Activated CD8-positive, alpha-beta memory T cell treated with anti-CD3 and anti-CD28 coated beads, Interleukin-2, amount 50 U/mL, for 24 hours (primary cell): ENCODE measurements around the gene ACSM5.
A peak's percentile ranks its signal among the peaks of the same experiment; 100 is the strongest.

Experiments
- DNase-seq: peaks from one replicate; pipeline ENCODE4 v3.0.0-alpha.2; 2020; ENCODE audit errors: extremely low read depth

ACSM5 gene

GRCh38 chr16:20409398-20410120, at the start of gene ACSM5:
Gene ACSM5 (plus strand): TSS chr16:20409534. CDS start chr16:20411485, 1,951 bp downstream.
- DNase-seq, result no peak

- no peak for DNase-seq
These were observed 49.3 kb upstream of the ACSM5 start for GRCh38 chr16:20359997-20360396.

- no peak for DNase-seq
These were observed 46.1 kb upstream of the ACSM5 start for GRCh38 chr16:20363191-20363590.

- no peak for DNase-seq
These were observed 45.3 kb upstream of the ACSM5 start for GRCh38 chr16:20364051-20364450.

- DNase-seq, result no peak
These were observed 39.8 kb upstream of the ACSM5 start for GRCh38 chr16:20369452-20370054.

GRCh38 chr16:20372701-20373100, 36.6 kb upstream of the ACSM5 start:
- DNase-seq, result no peak

- DNase-seq, result no peak
These were observed 32.2 kb upstream of the ACSM5 start for GRCh38 chr16:20377181-20377580.

GRCh38 chr16:20380782-20381181, 28.6 kb upstream of the ACSM5 start:
- no peak for DNase-seq

- DNase-seq, result no peak
These were observed 27.0 kb upstream of the ACSM5 start for GRCh38 chr16:20382202-20382948.

- peak; percentile 12 for DNase-seq
These were observed 26.0 kb upstream of the ACSM5 start for GRCh38 chr16:20383106-20384029.

- DNase-seq, result no peak
These were observed 23.2 kb upstream of the ACSM5 start for GRCh38 chr16:20385844-20386832.

GRCh38 chr16:20387978-20388377, 21.4 kb upstream of the ACSM5 start:
- no peak for DNase-seq

- DNase-seq, result no peak
These were observed 20.5 kb upstream of the ACSM5 start for GRCh38 chr16:20388854-20389253.

- DNase-seq, result no peak
These were observed 18.3 kb upstream of the ACSM5 start for GRCh38 chr16:20391045-20391444.

GRCh38 chr16:20393801-20394577, 15.3 kb upstream of the ACSM5 start:
- DNase-seq, result no peak

- no peak for DNase-seq
These were observed 13.4 kb upstream of the ACSM5 start for GRCh38 chr16:20395946-20396345.

- DNase-seq, result no peak
These were observed 12.4 kb upstream of the ACSM5 start for GRCh38 chr16:20396846-20397467.

- no peak for DNase-seq
These were observed 11.8 kb upstream of the ACSM5 start for GRCh38 chr16:20397468-20398074.

- DNase-seq, result no peak
These were observed 10.7 kb upstream of the ACSM5 start for GRCh38 chr16:20398603-20399002.
